Measurements from ENCODE around the gene HLA-DMA. TPM values are rescaled to one million over a fixed set of nuclear protein-coding genes. Genes with fewer than 3 reads are reported as not detected.

The HLA-DMA gene
- total and polyA plus RNA-seq, 2 of the 13 experiments (the other 11 are each of a cell fraction or from before 2014, with no cell fraction given), result 0.70 to 0.71 TPM

- TF ChIP-seq MED1 (CRISPR knock-in tag; IDR thresholded peaks at IDR 0.05), result peak; percentile 84
- peak; percentile 94 for TF ChIP-seq SNAPC2 (CRISPR knock-in tag; IDR thresholded peaks at IDR 0.05)
- peak; percentile 95 for TF ChIP-seq ZNF556 (CRISPR knock-in tag; IDR thresholded peaks at IDR 0.05; ENCODE audit: borderline replicate concordance)
- peak; percentile 92; the same call in 1 of the 2 replicates for TF ChIP-seq THYN1 (CRISPR knock-in tag; IDR thresholded peaks at IDR 0.05; ENCODE audit: borderline replicate concordance, low read depth)
- peak; percentile 95; the same call in 1 of the 2 replicates for TF ChIP-seq ZNF17 (CRISPR knock-in tag; IDR thresholded peaks at IDR 0.05)
- no peak; the same call in 1 of the 2 replicates for TF ChIP-seq MAZ (IDR thresholded peaks at IDR 0.05; ENCODE audit: borderline replicate concordance, low read depth, low read length)
- TF ChIP-seq MAZ (CRISPR knock-in tag; IDR thresholded peaks at IDR 0.05; ENCODE audit: low read depth), result peak; percentile 98
- TF ChIP-seq GFI1 (CRISPR knock-in tag; IDR thresholded peaks at IDR 0.05; ENCODE audit: borderline replicate concordance), result peak; percentile 84
- TF ChIP-seq ZBTB21 (CRISPR knock-in tag; IDR thresholded peaks at IDR 0.05), result no peak
- peak; percentile 90; the same call in 1 of the 2 replicates for TF ChIP-seq ZNF737 (CRISPR knock-in tag; IDR thresholded peaks at IDR 0.05; ENCODE audit: borderline replicate concordance)
- peak; percentile 98 for TF ChIP-seq CHCHD3 (CRISPR knock-in tag; IDR thresholded peaks at IDR 0.05)
- TF ChIP-seq ZNF282 (IDR thresholded peaks at IDR 0.05; ENCODE audit: partially characterized antibody), result no peak
- TF ChIP-seq ZUFSP (CRISPR knock-in tag; IDR thresholded peaks at IDR 0.05; ENCODE audit: borderline replicate concordance), result no peak
- TF ChIP-seq WIZ (CRISPR knock-in tag; IDR thresholded peaks at IDR 0.05), result peak; percentile 83
- 0 out of 2 replicates have a peak, but pooled peaks have one; percentile 44 for TF ChIP-seq CREB1 (IDR thresholded peaks at IDR 0.05)
- no peak for TF ChIP-seq CREB1 (CRISPR knock-in tag; IDR thresholded peaks at IDR 0.05)
- TF ChIP-seq, protein P1, sequence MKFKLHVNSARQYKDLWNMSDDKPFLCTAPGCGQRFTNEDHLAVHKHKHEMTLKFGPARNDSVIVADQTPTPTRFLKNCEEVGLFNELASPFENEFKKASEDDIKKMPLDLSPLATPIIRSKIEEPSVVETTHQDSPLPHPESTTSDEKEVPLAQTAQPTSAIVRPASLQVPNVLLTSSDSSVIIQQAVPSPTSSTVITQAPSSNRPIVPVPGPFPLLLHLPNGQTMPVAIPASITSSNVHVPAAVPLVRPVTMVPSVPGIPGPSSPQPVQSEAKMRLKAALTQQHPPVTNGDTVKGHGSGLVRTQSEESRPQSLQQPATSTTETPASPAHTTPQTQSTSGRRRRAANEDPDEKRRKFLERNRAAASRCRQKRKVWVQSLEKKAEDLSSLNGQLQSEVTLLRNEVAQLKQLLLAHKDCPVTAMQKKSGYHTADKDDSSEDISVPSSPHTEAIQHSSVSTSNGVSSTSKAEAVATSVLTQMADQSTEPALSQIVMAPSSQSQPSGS (CRISPR knock-in tag; IDR thresholded peaks at IDR 0.05), result peak; percentile 71
- peak; percentile 85; the same call in 1 of the 2 replicates for TF ChIP-seq ZNF232 (CRISPR knock-in tag; IDR thresholded peaks at IDR 0.05; ENCODE audit: borderline replicate concordance)
- peak; percentile 32; the same call in 1 of the 2 replicates for TF ChIP-seq CEBPG (CRISPR knock-in tag; IDR thresholded peaks at IDR 0.05)
- TF ChIP-seq FLYWCH1 (CRISPR knock-in tag; IDR thresholded peaks at IDR 0.05), result no peak
- TF ChIP-seq ZNF143 (CRISPR knock-in tag; IDR thresholded peaks at IDR 0.05), result no peak
- TF ChIP-seq ZNF788 (CRISPR knock-in tag; IDR thresholded peaks at IDR 0.05; ENCODE audit: borderline replicate concordance), result peak; percentile 94; the same call in 1 of the 2 replicates
- TF ChIP-seq CBX1 (IDR thresholded peaks at IDR 0.05; ENCODE audit: low read depth), result peak; percentile 13
- no peak for TF ChIP-seq REST (IDR thresholded peaks at IDR 0.05; ENCODE audit: borderline replicate concordance in 1 of 2, low read depth in 1 of 2, low read length in 2 of 2)
Observed at GRCh38 chr6:32968093-32968866, 15.4 kb upstream of the HLA-DMA start, which contains the start of gene BRD2 (continued).
